NCI-H2107 treated with DMSO at 0.1 percent for 48 hours (cell line): Measurements from ENCODE around the gene STRAP.
"Not testable (repeated sequence)": the region's sequence is repeated elsewhere in the genome, so short reads cannot be mapped to it uniquely, and the experiment has no call there.

Source experiments
- DNase-seq: peaks from one replicate; lab custom pipeline; 2025; ENCODE audit not compliant: unreplicated experiment; lab: John Stamatoyannopoulos, UW

STRAP gene

DNA sequence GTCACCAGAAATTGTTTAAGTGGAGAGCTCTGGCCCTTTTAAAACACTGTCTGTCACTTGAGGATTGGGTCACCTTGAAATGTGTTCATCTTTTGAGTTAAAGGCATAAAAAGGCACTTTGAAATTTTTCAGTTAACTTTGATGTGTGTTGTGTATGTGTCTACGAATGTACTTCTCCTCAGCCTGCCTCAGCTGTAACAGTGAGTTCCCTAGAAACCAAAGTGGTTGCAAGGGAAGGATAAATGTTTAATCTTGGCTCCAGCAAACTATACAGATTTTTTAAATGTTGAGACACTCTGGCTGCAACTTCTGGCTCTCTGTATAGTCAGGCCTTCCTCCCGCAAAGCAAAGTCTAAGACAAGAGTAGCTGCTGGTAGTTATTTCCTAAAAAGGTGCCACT is 37.2 kb downstream of the STRAP start:
- DNase-seq = no peak

DNA sequence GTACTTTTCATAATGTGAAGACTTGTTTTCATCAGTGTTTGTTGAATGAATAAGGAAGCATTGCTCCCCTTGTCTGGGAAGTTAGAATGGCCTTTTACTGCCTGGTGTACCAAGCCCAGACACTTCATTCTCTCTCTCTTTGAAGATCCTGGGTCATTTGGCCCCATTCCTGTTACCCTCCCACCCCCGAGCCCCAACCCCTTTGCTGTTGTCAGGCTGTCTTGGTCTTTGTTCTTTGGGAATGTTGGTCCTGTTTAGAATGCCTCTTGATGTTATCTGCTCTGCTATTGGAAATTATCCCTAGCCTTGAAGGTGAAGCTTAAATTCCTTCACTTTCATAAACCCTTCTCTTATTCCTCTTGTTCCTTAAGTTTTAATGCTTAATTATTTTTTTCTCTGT is 42.8 kb downstream of the STRAP start:
- DNase-seq = no peak

DNA sequence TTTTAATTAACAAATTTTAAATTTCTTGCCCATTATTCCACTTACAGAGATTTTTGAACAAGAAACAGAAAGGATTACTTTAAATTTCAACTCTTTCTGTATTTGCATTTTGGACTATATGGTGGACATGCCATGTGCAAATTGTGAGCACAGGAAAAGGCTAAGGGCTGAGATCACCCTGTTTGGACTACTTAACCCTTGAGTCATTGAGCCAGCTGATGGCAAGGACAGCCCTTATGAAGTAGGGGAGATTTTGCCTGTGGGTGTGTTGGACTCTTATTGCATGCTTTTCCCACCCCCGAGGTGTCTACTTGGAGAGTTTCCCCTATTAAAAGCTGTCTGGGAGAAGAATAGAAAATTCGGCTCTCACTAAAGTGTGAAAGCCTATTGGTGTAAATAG is 46.2 kb downstream of the STRAP start:
- DNase-seq = no peak

DNA sequence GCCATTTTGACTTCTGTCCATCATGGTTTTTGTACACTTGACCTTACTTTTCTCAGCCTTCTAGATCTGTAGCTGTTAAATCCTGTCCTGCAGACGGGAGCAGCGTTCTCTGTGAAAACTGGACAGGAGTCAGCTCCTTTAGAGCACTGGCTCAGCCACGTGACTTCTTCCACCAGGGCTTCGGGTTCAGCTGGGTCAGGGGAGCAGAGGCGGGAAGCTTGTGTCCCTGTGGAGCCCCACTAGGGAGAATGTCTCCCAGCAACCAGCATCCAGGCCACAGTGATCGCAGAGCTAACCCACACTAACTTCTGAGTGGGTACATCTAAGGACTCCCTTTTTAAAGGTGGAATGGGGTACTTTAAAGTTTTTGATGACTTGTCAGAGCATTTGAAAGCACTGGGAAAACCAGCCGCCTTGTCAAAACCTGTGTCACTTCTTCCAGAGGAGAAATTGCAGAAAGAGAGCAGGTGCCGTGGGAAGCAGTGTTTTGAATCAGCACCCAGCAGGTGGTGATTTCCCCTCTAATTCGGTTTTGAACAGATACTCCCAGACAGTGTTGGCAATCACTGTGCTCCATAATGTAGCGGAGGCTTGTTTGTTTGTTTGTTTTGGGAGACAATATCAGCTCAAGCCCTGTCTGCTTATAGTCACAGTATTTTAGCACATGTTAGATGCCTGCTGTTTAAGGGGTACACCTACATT is 46.8 kb downstream of the STRAP start:
- peak; percentile 71 for DNase-seq

DNA sequence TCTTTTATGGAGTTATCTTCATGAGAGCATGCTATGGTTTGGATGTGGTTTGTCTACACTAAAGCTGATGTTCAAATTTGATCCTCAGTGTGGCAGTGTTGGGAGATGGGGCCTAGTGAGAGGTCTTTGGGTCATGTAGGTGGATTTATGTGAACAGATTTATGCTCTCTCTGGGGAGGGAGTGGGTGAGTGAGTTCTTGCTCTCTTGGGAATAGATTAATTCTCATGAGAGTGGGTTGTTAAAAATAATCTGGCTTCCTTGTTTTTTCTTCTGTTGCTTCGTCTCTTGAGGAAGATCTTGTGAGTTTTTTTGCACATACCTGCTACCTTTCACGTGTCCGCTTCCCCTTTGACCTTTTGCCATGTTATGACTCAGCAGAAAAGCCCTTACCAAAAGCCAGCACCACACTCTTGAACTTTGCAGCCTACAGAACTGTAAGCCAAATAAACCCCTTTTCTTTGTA is 49.4 kb downstream of the STRAP start:
- DNase-seq = no peak

DNA sequence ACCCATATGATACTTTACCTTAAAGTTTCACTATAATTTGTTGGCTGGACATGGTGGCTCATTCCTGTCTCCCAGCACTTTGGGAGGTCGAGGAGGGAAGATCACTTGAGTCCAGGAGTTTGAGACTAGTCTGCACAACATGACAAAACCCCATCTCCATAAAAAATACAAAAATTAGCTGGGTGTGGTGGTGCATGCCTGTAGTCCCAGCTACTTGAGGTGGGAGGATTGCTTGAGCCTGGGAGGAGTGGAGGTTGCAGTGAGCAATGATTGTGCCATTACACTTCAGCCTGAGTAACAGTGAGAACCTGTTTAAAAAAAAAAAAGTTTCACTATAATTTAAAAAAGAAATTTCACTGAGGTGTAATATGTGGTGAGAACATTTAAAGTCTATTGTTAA is 50.1 kb downstream of the STRAP start:
- DNase-seq = no peak

DNA sequence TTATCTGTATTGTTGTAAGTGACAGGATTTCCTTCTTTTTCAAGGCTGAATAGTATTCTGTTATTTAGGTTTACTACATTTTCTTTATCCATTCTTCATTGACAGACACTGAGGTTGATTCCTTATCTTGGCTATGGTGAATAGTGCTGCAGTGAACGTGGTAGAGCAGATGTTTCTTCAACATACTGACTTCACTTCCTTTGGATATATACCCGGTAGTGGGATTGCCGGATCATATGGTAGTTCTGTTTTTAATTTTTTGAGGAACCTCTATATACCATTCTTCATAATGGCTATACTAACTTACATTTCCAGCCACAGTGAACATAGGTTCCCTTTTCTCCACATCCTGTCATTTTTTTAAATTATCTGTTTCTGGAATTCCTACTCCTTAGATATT is 50.8 kb downstream of the STRAP start:
- DNase-seq = no peak

DNA sequence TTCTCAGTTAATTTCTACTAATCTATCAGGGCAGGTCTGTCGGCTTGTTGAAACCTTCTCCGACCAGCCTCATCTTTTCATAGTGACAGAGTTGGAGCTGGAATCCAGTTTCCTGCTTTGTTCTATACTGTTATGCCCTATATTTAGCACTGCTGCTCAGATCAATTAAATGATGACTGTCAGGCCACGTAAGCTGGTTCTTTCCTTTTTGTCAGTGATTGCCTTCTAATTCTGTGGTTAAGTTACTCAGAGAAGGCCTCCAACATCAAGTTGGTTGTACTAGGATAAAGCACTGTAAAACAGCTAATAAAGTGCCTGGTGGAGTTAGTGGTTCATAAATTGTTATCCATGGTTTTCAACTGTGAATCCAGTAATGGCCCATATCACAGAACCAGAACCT is 51.6 kb downstream of the STRAP start:
- DNase-seq = no peak

DNA sequence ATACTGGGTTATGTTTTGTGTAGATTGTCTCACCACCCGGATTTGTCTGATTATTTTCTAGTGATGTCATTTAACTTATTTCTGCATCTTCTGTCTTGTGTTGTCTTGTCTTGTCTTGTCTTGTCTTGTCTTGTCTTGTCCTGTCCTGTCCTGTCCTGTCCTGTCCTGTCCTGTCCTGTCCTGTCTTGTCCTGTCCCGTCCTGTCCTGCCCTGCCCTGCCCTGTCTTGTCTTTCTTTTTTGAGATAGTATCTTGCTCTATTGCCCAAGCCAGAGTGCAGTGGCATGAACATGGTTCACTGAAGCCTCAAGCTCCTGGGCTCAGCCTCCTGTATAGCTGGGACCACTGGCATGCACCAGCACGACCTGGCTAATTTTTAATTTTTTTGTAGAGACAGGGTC is 54.6 kb downstream of the STRAP start:
- no peak for DNase-seq

DNA sequence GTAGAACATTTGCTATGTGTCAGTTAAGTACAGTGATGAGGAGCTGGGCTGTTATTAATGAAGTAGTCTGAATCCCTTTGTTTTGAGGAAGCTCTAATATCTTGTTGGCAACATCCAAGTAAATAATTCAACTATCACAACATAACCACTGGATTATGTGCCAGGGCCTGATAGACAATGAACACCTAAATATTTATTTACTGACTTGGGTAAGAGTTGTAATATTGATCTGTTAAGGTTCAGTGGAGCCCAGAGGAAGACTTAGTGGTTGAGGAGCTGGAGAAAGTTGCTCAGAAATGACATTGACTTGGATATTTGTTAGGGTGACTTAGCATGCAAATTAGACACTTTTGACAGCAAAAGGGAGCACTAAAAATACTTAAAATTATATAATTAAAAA is 55.7 kb downstream of the STRAP start:
- DNase-seq = no peak

DNA sequence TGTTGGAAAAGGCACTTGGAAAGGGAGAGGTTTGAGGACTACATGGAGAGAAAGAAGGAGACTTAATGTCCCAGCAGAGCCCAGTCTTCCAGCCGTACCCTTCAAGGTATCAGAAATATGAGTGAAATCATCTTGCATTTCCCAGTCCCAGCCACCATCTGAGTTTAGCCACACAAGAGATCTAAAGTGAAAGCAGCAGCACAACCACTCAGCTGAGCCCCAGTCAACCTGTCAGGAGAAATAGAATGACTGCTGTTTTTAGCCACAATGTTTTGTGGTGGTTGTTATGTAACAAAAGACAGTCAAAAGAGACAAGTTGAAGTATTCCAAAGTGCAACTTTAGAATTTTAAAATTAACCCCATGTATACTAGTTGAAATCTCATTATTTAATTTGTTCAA is 56.9 kb downstream of the STRAP start:
- no peak for DNase-seq

DNA sequence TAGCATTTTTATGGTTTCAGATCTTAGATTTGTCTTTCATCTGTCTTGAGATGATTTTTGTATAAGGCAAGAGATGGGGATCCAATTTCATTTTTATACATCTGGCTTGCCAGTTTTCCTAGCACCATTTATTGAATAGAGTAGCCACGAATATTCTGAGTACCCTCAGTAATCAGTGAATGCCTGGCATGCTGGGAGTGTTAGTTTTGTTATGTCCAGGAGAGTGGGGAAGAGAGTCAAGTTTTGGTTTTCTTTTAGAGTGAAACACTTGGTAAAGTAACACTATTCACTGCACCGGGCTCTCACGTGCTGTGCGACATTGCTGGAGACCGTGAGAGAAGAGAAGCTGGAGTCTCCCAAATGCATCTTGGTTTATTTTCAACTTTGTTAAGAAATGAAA is 60.3 kb downstream of the STRAP start:
- no peak for DNase-seq

DNA sequence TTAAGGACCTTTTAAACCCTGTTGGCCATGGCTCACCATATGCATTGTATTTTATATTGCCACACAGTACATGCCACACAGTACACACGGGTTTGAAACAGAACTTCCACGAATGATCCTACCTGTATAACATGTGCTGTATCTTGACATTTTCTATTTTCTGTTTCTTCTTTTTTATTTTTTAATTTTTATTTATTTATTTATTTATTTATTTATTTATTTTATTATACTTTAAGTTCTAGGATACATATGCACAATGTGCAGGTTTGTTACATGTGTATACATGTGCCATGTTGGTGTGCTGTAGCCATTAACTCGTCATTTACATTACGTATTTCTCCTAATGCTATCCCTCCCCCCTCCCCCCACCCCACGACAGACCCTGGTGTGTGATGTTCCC is 61.3 kb downstream of the STRAP start:
- DNase-seq = not testable (repeated sequence)

DNA sequence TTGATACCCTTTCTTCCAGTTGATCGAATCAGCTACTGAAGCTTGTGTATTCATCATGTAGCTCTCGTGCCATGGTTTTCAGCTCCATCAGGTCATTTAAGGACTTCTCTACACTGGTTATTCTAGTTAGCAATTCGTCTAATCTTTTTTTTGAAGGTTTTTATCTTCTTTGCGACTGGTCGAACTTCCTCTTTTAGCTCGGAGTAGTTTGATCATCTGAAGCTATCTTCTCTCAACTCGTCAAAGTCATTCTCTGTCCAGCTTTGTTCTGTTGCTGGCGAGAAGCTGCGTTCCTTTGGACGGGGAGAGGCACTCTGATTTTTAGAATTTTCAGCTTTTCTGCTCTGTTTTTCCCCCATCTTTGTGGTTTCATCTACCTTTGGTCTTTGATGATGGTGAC is 66.3 kb downstream of the STRAP start:
- not testable (repeated sequence) for DNase-seq
